ENCODE measurements around the gene ADORA2B.

The ADORA2B gene

DNA sequence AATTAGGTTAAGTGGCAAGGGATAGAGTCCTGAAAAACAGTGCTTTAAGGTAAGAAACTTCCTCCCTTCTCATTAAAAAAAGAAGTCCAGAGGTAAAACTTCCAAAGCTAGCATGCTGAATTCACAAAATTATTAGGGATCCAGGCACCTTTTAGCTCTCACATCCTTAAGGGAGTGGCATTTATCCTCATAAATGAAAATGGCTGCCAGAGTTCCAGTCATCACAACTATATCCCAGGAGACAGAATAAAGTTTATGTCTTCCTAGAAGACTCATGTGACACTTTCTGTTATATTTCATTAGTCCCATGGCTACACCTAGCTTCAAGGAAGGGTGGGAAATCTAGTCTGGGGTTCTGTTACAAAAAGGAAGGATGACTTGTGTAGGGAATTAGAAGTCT is 23.3 kb upstream of the ADORA2B start:
- no peak overlapping the region for H3K4me3 ChIP-seq (ENCODE audit: low read length)
- TF ChIP-seq, protein P1, sequence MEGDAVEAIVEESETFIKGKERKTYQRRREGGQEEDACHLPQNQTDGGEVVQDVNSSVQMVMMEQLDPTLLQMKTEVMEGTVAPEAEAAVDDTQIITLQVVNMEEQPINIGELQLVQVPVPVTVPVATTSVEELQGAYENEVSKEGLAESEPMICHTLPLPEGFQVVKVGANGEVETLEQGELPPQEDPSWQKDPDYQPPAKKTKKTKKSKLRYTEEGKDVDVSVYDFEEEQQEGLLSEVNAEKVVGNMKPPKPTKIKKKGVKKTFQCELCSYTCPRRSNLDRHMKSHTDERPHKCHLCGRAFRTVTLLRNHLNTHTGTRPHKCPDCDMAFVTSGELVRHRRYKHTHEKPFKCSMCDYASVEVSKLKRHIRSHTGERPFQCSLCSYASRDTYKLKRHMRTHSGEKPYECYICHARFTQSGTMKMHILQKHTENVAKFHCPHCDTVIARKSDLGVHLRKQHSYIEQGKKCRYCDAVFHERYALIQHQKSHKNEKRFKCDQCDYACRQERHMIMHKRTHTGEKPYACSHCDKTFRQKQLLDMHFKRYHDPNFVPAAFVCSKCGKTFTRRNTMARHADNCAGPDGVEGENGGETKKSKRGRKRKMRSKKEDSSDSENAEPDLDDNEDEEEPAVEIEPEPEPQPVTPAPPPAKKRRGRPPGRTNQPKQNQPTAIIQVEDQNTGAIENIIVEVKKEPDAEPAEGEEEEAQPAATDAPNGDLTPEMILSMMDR (IDR thresholded peaks at IDR 0.05; ENCODE audit: low read depth, low read length, poor library complexity, severe bottlenecking) = no peak
- no peak for TF ChIP-seq EZH2phosphoT487 (IDR thresholded peaks at IDR 0.05; ENCODE audit: borderline replicate concordance, low read length)
- 0 out of 2 replicates have a peak, but pooled peaks cover 4% of the 10 kb centered on the region for H3K27me3 ChIP-seq (ENCODE audit: control insufficient read depth, low read length)
- no peaks in the 10 kb centered on the region for H3K4me1 ChIP-seq (ENCODE audit: control insufficient read depth, low read length)
- no peaks in the 10 kb centered on the region for H3F3A ChIP-seq (ENCODE audit: control insufficient read depth, insufficient read depth)
- no peak overlapping the region for H3K27ac ChIP-seq (ENCODE audit: low read depth, low read length)
- H3K36me3 ChIP-seq (ENCODE audit: control insufficient read depth, low read length) = no peaks in the 10 kb centered on the region
- no peaks in the 10 kb centered on the region for H3K79me2 ChIP-seq (ENCODE audit: control insufficient read depth, low read length)
- no peaks in the 10 kb centered on the region for H3K9me3 ChIP-seq (ENCODE audit: control insufficient read depth, insufficient read depth, low read length)
- H3K9me2 ChIP-seq (replicated peaks; ENCODE audit: control insufficient read depth, low read length) = no peaks in the 10 kb centered on the region
- H4K20me1 ChIP-seq (ENCODE audit: control insufficient read depth, insufficient read depth, low read depth, low read length) = no peaks in the 10 kb centered on the region
- no peak overlapping the region for H3K4me2 ChIP-seq (ENCODE audit: low read length)

DNA sequence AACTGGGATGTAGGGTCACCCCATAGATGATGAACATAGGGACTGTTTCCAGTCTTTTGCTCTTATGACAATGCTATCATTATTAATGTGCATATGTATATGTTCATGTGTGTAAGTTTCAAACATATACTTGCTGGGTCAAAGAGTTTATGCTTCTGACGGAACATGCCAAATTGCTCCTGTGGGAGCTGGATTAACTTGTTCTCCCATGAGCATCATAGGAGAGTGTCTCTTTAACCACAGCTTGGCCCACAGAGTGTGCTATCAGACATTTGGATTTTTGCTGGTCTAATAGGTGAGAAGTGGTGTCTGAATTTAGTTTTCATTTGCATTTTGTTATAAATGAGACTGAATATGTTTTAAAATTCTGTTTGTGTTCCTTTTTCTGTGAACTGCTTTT is 22.3 kb upstream of the ADORA2B start:
- Histone ChIP-seq H3K4me2 (ENCODE audit: low read length) (no peak overlapping the region), H3K27ac (ENCODE audit: low read depth, low read length) (no peak overlapping the region), H3K79me2 (ENCODE audit: control insufficient read depth, low read length) (no peaks in the 10 kb centered on the region), H4K20me1 (ENCODE audit: control insufficient read depth, insufficient read depth, low read depth, low read length) (no peaks in the 10 kb centered on the region), H3K4me1 (ENCODE audit: control insufficient read depth, low read length) (no peaks in the 10 kb centered on the region), H3K4me3 (ENCODE audit: low read length) (no peak overlapping the region), H3F3A (ENCODE audit: control insufficient read depth, insufficient read depth) (no peaks in the 10 kb centered on the region), H3K27me3 (ENCODE audit: control insufficient read depth, low read length) (0 out of 2 replicates have a peak, but pooled peaks cover 4% of the 10 kb centered on the region), H3K9me3 (ENCODE audit: control insufficient read depth, insufficient read depth, low read length) (no peaks in the 10 kb centered on the region), H3K9me2 (replicated peaks; ENCODE audit: control insufficient read depth, low read length) (no peaks in the 10 kb centered on the region), H3K36me3 (ENCODE audit: control insufficient read depth, low read length) (no peaks in the 10 kb centered on the region)
- TF ChIP-seq, protein P1 (IDR thresholded peaks at IDR 0.05; ENCODE audit: low read depth, low read length, poor library complexity, severe bottlenecking) = no peak
- no peak for TF ChIP-seq EZH2phosphoT487 (IDR thresholded peaks at IDR 0.05; ENCODE audit: borderline replicate concordance, low read length)

DNA sequence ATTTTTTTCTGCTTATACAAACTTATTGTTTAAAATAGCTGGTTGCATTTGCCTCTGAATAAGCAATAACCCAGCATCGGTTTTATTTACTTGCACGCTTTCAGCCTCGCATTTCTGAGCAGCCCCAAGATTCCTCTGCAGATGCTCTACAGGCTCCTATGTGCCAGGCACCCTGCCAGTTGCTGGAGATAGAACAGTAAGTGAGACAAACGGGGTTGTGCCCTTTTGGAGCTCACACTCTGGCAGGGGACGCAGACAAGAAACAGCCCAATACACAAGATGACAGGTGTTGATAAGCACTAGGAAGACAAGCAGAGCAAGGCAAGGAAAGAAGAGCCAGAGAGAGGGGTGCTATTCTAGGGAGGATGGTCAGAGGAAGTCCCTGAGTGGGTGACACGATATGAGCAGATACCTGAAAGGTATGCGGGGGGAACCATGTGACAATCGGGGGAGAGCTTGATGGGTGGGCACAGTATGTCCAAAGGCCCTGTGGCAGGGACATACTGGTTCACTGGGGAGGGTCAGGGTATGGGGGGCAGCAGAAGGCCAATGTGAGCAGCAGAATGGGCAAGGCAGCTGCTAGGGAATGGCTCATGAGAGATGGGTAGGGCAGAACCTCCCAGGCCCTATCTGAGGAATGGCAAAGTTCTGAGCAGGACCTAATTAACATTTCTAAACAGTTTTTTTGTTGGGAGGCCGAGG is 18.7 kb upstream of the ADORA2B start:
- no peaks in the 10 kb centered on the region for H3K36me3 ChIP-seq (ENCODE audit: control insufficient read depth, low read length)
- TF ChIP-seq, protein P1 (IDR thresholded peaks at IDR 0.05; ENCODE audit: low read depth, low read length, poor library complexity, severe bottlenecking) = no peak
- no peak for TF ChIP-seq EZH2phosphoT487 (IDR thresholded peaks at IDR 0.05; ENCODE audit: borderline replicate concordance, low read length)
- no peaks in the 10 kb centered on the region for H3K9me2 ChIP-seq (replicated peaks; ENCODE audit: control insufficient read depth, low read length)
- H3K4me3 ChIP-seq (ENCODE audit: low read length) = no peak overlapping the region
- no peak overlapping the region for H3K4me2 ChIP-seq (ENCODE audit: low read length)
- H3F3A ChIP-seq (ENCODE audit: control insufficient read depth, insufficient read depth) = no peaks in the 10 kb centered on the region
- no peaks in the 10 kb centered on the region for H3K4me1 ChIP-seq (ENCODE audit: control insufficient read depth, low read length)
- H4K20me1 ChIP-seq (ENCODE audit: control insufficient read depth, insufficient read depth, low read depth, low read length) = no peaks in the 10 kb centered on the region
- H3K27me3 ChIP-seq (ENCODE audit: control insufficient read depth, low read length) = peaks cover 8% of the 10 kb centered on the region; the same call in 1 of the 2 replicates
- H3K79me2 ChIP-seq (ENCODE audit: control insufficient read depth, low read length) = no peaks in the 10 kb centered on the region
- no peaks in the 10 kb centered on the region for H3K9me3 ChIP-seq (ENCODE audit: control insufficient read depth, insufficient read depth, low read length)
- H3K27ac ChIP-seq (ENCODE audit: low read depth, low read length) = no peak overlapping the region
